Midbrain (tissue), 1 donor: ENCODE results near the gene MMP25.
A peak's percentile ranks its signal among the peaks of the same experiment; 100 is the strongest.

Experiments used
- DNase-seq: peaks from one replicate; lab custom pipeline; 2025; lab: John Stamatoyannopoulos, UW

The MMP25 gene, protein sequence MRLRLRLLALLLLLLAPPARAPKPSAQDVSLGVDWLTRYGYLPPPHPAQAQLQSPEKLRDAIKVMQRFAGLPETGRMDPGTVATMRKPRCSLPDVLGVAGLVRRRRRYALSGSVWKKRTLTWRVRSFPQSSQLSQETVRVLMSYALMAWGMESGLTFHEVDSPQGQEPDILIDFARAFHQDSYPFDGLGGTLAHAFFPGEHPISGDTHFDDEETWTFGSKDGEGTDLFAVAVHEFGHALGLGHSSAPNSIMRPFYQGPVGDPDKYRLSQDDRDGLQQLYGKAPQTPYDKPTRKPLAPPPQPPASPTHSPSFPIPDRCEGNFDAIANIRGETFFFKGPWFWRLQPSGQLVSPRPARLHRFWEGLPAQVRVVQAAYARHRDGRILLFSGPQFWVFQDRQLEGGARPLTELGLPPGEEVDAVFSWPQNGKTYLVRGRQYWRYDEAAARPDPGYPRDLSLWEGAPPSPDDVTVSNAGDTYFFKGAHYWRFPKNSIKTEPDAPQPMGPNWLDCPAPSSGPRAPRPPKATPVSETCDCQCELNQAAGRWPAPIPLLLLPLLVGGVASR

DNA sequence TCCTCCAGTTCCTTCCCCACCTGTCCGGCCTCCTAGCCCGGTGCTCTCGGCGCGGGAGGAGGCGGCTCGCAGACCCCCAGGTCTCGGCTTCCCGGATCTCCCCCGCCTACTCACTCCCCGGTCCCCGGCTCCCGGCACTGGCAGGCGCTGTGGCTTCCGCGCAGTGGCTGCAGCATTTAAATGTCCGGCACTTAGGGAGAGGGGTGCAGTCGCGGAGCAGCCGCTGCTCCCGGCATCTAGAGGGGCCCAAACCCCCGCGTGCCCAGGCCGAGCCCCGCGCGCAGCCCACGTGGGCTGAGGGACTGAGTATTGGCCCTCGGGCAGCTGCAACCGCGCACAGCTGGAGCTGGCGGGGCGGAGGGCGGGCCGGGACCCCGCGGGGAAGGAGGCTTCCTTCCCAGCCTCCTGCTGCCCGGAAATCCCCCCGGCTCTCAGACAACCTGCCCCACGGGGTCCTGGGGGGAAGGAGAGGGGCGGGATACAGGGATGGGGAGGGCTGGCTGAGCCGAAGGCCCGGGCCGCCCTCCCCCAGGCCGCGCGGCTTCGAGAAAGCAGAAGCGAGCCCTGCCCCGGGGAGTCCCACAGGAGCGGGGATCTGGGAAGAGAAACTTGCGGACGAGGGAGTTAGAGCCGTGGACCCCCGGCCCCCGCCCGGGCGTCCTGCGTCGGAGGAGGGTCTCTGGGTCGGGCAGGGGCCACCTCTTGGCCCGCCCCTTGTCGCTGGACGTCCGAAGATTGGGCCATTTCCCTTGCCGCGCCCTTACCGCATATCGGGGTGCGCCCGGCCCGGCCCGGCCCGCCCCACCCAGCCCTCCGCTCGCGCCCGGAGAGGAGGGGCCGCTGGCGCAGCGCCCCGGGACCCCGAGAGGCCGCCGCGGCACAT, at the start of gene MMP25:
Gene MMP25 (plus strand): TSS at position 804 of the 883 bp plus-strand sequence. CDS start 357 bp downstream, outside the sequence.
- no peak for DNase-seq

DNA sequence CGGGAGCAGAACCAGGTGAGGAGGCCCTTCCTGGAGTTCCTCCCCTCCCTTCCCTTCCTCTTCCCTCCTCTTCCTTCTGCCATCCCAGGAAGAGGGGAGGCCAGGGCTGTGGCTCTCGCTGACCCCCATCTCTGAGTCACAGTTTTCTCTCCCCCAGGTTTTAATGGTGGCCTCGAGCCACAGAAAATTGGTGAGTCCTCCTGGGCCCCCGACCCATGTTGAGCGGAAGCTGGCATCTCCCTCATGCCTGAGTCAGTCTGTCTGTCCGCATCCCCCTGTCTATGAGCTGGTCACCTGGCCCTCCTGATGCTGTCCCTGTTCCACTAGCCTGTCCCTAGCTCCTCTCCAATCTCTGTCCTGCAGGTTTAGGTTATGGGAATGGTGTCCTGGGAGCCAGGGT, 46.4 kb upstream of the MMP25 start:
- DNase-seq = no peak

DNA sequence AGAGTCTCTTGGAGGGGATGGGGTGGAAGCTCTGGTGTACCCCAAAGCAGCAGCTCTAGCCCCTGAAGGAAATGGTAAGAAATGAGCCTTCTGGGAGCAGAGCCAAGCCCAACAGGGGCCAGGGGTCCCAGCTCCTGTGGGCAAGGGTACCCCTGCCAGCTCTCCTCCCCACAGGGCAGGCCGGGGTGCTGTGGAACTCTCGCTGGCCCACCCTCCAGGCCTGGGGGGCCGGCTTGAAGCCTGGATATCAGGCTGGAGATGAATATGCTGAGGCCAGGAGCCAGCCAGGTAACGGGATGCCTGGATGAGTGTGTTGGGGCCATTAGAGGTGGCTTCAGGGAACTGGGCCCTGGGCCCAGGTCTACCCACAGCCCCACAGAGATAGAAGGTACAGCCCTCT, 45.8 kb upstream of the MMP25 start:
- DNase-seq = no peak

DNA sequence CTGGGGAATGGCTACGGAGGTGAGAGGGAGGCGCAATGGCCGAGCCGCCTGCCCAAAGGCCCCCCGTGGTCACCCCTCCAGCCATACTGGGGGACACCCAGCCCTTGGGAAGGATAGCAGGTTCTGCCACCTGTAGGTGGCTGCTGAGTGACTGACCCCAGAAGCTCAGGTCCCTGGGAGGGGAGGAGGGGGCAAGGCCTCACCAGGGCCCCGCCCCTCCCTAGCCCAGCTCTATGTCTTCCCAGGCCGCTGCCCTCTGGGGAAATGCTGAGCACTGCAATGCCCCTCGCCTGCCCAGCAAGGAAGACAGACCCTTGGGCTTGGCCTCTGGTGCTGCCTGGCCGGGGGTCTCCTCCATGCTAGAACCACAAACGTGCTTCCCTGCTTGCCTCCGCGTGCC, 45.0 kb upstream of the MMP25 start:
- no peak for DNase-seq

DNA sequence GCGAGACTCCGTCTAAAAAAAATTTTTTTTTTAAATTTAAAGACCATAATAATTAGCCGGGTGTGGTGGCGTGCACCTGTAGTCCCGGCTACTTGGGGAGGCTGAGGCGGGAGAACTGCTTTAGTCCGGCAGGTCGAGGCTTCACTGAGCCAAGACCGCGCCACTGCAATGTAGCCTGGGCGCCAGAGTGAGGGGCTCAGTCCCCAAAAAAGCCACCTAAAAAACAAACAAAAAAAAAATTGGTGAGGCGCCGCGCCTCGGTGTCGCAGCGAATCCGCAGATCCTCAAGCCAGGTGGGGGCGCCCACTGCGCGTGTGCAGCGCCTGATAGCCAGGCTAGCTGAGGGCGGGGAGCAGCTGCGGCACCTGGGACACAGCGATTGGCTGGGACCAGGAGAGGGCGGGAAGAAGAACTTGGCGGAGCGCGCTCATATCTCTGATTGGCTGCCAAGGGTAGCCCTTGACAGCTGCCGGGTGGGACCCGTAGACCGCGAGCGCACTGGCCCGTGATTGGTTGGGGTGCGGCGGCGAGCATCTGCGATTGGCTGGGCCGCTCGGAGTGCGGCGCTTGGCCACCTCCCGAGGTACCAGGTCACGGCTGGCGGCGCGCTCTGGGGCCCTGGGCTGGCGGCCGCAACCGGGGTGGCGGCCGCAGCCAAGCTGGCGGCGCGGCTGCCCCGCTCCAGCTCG, 42.6 kb upstream of the MMP25 start:
- peak; percentile 100 for DNase-seq

DNA sequence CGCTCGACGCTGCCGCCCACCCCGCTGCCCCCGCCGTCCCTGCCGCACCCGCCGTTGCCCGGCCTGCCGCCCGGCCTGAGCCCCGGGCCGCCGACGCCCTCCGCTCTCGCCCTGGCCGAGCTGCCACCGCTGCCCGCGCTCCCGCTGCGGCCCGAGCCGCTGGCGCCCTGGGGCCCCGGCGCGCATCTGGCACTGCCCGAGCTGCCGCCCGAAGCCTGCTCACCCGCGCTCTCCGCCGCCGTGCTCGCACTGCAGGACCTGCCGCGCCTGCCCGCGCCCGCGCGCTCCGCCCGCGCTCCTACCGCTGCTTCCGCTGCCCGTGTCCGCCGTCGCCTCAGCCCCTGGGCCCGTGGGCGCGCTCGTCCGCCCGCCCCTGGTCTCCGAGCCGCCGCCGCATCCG, 42.0 kb upstream of the MMP25 start:
- no peak for DNase-seq

DNA sequence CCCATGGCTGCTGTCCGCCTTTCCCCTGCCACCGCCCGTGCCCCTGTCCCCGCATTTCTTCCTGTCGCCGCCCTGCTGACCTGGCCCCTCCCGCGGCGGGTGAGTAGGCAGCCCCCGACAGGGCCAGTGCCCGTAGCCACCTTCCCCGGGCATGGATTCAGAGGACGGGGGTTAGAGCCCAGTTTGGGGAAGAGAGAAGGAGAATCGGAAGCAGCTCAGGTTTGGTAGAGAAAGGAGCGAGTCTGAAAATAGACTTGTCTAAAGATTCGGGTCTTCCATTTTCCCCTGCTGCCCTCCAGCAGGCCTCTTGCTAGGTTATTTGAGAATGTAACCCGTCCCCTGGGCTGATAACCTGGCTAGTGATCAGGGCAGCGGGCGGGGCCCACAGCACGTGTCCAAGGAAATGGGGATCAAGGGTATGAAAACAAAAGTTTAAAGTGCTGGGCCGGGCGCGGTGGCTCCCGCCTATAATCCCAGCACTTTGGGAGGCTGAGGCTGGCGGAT, 41.5 kb upstream of the MMP25 start:
- no peak for DNase-seq

DNA sequence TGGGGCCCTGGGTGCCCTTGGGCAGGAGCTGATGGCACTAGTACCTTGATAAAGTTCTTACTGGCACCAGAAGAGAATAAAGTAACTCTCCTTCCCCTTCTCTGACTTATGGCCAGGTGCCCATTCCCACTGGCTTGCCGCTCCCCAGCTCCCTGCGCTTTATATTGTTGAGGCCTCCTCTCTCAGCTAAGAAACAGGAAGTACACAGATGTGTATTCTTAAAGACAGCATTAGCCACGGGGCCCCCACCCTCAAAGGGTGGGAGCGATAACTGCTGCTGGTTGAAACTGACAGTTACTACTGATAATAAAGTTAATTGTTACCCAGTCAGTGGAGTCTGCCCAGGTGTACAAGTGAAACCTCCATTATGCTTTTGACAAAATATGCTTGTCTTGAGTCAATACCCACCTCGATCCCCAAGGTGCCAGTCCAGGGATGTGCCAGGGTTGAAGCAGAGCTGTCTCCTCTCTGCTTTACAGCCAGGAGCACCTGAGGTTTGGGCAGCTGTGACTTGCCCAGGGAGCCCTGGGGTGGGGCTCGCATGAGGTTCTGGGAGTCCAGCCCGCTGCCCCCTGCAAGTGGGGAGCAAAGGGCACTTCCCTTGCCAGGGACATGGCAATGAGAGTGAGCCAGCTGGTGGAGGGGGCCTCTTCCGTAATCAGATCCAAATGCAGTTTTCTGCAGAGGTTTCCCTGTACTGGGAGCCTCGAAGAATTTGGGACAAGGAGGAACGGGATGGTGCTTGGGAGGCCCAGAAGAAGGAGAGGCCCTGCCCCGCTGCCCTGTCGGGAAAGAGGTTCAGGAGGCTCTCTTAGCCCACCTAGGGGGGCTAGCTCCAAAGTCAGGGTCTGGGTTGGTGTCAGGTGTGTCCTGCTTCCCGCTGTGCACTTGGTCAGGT, 39.1 kb upstream of the MMP25 start:
- no peak for DNase-seq

DNA sequence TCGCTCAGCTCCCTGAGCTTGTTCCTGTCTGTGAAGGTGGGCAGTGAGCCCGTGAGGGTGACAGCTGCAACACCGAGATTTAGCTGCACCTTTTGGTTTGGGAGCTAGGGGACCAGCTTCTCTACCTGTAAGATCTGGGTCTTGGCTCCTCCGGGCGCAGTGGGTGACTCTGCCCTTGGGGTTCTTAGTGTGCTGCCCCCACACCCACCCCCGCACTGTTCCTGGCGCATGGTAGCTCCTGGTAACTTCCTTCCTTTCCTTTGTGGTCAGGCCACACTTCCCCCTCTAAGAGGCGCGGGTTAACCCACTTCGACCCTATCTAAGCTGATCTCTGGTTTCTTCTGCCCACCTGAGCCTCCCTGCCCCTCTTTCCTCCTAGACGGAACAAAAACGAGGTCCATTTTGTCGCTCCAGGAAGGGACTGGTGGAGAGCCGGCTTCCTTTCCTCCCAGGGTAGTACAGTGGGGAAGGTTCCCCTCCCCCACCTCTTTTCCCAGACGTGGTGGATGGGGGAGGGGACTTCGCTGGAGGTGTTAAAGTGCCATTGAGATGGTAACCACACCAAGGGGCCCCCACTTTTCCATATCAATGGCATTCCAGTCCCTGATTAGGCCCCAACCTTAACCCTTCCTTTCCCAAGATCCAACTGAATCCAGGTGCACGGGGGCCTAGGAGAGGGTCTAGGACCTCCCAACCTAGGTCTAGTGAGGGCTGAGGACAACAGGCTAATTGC, 38.2 kb upstream of the MMP25 start:
- DNase-seq = no peak

DNA sequence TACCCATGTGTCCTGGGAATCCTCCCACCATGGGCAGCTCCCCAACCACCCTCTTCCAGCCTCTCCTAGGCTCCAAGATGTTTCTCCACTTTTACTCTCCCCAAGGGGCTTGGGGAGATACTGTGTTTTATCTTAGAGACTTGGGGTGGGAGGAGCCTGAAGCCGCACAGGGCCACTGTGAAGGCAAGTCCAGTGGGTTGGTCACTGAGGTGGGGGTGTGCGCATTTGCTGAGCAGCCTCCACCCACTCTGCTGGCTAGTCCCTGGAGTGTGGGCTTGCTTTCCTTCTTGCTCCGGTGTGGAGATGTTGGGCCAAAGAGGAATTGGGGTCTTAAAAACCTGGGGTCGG, 37.7 kb upstream of the MMP25 start:
- no peak for DNase-seq

DNA sequence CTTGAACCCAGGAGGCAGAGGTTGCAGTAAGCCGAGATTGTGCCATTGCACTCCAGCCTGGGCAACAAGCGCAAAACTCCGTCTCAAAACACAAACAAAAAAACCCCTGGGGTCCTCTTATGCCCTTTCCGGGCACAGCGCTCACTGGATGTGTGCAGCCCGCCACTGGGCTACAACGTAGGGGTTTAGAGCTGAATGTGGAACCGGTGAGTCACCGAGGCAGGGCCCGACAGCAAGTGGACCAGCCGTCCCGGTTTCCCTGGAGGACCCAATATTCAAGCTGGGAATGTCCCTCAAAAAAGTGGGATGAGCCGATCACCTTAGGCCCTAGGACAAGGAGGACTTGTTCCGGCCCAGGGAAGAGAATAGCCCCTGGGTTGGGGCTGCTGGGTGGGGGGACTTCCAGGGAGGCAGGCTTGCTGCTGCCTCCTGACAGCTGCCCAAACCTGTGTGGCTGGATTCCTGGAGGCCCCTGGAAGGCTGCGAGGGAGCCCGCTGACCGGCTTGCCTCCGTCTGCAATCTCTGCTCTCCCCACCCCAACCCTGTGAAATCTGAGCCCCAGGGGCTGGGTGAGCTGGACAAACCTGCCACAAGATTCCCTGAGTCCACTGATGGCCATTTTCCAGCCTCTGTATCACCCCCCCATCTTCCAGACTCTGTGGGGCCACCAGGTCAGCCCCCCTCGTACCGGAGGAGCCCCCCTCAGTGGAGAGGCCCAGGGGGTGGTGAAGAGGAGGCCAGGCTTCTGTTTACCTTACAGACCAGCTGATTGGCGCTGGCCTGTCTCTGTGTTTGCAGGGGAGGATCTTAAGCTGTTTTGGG, 36.6 kb upstream of the MMP25 start:
- no peak for DNase-seq

DNA sequence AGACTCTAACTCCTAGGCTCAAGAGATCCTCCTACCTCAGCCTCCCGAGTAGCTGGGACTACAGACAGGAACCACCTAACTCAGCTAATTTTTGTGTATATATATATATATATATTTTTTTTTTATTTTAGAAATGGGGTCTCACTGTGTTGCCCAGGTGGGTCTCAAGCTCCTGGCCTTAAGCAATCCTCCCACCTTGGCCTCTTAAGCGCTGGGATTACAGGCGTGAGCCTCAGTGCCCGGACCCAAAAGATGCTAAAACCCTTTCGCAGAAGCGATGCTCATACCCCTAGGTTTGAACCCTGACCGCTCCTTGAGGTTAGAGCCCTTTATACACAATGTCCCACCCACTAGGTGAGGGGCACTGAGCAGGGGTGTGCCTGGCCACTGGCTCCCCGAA, 35.9 kb upstream of the MMP25 start:
- no peak for DNase-seq

DNA sequence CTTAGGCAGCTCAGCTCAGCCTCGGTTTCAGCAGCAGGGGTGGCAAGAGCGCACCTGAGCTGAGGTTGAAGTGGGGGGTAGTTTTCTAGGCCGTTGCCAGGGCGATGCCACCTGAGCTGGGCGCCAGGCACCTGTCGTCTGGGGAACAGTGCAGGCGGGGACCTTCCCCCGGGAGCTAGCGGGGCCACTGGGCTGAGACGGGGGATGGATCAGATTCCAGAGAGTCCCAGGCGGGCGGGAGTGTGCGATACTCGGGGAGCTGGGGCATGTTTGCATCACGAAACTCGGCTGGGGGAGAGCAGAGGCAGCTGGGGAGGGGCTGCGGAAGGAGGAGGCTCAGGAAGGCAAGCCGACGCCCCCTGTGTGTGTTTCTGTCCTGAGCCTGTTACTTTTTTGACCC, 34.1 kb upstream of the MMP25 start:
- DNase-seq = no peak

DNA sequence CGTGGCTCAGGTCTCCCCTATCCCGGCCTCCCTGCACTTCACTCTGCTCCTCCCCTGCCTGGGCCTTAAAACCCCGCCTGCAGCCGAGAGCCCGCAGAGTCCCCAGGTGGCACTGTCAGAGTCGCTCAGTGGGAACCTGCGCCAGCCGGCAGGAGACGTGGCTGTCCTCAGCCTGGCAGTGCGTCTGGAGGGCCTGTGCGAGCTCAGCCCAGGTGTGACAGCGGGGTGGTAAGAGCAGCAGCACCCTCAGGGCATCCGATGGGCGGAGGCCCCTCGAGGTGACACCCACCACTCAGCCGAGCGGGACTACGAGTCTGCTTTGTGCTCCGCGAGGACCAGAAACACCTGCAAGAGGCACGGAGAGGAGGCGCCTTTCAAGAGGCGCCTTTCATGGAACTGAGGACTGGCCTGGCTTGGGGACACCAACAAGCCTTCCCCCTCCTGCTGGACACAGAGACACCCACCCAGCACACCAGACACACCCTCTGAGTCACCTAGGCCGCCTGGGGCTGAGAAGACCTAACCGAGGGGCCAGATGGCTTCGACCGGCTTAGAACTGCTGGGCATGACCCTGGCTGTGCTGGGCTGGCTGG, 33.4 kb upstream of the MMP25 start, which contains the start of gene CLDN9:
Gene CLDN9 (plus strand): TSS at position 96 of the 593 bp plus-strand sequence. CDS start 440 bp downstream, at position 536.
- no peak for DNase-seq

DNA sequence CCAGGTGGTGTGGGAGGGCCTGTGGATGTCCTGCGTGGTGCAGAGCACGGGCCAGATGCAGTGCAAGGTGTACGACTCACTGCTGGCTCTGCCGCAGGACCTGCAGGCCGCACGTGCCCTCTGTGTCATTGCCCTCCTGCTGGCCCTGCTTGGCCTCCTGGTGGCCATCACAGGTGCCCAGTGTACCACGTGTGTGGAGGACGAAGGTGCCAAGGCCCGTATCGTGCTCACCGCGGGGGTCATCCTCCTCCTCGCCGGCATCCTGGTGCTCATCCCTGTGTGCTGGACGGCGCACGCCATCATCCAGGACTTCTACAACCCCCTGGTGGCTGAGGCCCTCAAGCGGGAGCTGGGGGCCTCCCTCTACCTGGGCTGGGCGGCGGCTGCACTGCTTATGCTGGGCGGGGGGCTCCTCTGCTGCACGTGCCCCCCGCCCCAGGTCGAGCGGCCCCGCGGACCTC, 32.8 kb upstream of the MMP25 start:
- no peak for DNase-seq

DNA sequence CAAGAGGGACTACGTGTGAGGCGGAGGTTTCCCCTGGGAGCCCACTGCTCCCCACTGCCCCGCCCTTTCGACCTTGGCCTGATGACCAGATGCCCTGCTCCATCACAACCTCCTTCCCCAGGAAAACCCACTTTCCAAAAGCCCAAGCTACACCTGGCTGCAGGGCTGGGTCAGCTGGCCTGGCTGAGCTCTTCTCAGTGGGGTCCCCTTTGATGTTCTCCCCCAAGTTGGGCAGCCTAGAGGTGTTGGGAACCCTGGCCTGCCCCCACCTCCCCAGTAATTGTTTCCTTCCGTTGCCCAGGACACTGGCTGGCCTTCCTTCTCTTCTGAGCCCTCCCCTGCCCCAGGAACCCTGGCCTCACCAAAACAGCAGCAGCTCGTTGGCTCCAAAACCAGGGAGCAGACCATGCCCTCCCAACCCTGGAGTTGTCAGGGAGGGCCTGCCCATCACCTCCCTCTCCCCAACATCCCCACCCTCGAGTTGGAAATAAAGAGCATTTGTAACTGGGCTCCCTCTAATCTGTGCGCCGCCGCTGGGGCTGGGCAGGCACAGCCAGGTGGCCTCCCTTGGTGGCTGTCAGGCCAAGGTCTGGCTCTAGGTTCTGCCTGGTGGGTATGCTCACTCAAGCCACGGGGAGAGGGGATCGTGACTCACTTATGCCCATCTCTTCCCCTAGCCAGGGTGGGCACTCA, 32.2 kb upstream of the MMP25 start:
- DNase-seq = no peak

DNA sequence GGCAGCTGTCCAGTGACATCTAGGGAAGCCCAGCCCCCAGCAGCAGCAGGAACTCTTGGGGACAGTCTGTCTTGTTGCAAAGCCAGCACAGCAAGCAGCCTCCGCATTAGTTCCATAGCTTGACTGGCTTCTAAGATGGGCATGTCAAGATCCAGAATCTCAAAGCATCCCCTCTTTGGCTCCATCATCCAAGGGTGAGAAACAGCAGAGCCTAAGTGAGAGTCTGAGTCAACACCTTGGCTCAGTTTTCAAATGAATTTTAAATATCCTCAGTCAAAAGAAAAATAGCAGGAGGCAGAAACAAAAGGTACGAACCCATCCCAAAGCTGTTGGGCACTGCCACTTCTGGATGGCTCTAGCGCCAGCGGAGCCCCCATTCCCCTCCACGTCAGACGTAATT, 31.4 kb upstream of the MMP25 start:
- DNase-seq = no peak

DNA sequence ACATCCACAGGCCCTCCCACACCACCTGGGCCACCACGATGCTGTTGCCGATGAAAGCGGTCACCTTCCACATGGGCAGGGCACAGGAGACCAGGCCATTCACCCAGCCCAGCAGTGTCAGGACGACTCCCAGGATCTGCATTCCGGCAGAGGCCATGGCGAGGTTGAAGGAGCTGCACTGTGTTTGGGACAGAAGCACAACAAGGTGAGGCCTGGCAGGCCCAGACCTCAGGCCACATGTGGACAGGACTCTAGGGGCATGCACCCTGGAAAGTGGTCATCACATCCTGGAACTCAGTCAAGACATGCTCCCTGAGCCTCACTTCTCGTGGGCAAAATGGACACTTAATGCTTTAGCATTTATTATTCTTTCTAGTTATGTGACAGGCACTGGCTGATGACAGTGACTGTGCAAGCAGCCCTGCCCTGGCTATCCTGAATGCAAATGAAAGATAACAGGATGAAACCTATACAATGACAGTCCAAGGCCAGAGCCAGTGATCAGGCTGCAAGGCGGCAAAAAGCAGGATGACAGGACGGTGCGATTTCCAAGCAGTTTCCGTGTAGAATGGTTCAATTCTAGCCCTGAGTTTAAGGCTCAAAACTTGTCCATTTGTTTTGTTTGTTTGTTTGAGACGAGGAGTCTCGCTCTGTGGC, 30.4 kb upstream of the MMP25 start:
- DNase-seq = no peak
